BE2C (cell line): ENCODE measurements around the gene GPR152.

Source experiments
- DNase-seq: peaks from one replicate; pipeline ENCODE4 v3.0.0-alpha.2; 2020
- H3K27me3 ChIP-seq: fragments of 250-450 bp; sonication (Bioruptor Pico); 2 replicates; pipeline ENCODE4 v1.5.1; 2020; ENCODE audit warnings: mild to moderate bottlenecking
- H3K36me3 ChIP-seq: fragments of 250-450 bp; sonication (Bioruptor Pico); 2 replicates; pipeline ENCODE4 v1.5.1; 2020; ENCODE audit warnings: mild to moderate bottlenecking
- H3K4me1 ChIP-seq: fragments of 250-450 bp; sonication (Bioruptor Pico); 2 replicates; pipeline ENCODE4 v1.5.1; 2020
- H3K4me3 ChIP-seq: 2 replicates; pipeline ENCODE4 v1.5.1; 2011; ENCODE audit warnings: low read depth, low read length
- H3K9me3 ChIP-seq: fragments of 250-450 bp; sonication (Bioruptor Pico); 2 replicates; pipeline ENCODE4 v1.5.1; 2020
- TF ChIP-seq, protein P1 (sequence below): IDR thresholded peaks from 2 replicates; pipeline ENCODE4 v1.5.1; 2012; ENCODE audit warnings: mild to moderate bottlenecking, low read depth, low read length

The GPR152 gene

GRCh38 chr11:67458266-67458665, 5.7 kb upstream of the GPR152 start:
- TF ChIP-seq, protein P1, sequence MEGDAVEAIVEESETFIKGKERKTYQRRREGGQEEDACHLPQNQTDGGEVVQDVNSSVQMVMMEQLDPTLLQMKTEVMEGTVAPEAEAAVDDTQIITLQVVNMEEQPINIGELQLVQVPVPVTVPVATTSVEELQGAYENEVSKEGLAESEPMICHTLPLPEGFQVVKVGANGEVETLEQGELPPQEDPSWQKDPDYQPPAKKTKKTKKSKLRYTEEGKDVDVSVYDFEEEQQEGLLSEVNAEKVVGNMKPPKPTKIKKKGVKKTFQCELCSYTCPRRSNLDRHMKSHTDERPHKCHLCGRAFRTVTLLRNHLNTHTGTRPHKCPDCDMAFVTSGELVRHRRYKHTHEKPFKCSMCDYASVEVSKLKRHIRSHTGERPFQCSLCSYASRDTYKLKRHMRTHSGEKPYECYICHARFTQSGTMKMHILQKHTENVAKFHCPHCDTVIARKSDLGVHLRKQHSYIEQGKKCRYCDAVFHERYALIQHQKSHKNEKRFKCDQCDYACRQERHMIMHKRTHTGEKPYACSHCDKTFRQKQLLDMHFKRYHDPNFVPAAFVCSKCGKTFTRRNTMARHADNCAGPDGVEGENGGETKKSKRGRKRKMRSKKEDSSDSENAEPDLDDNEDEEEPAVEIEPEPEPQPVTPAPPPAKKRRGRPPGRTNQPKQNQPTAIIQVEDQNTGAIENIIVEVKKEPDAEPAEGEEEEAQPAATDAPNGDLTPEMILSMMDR, result no peak
- DNase-seq, result no peak
- Histone ChIP-seq H3K36me3 (no peaks in the 10 kb centered on the region), H3K27me3 (no peaks in the 10 kb centered on the region), H3K9me3 (no peaks in the 10 kb centered on the region), H3K4me1 (no peaks in the 10 kb centered on the region), H3K4me3 (no peak overlapping the region)

- no peaks in the 10 kb centered on the region for H3K9me3 ChIP-seq
- DNase-seq, result no peak
- H3K36me3 ChIP-seq, result no peaks in the 10 kb centered on the region
- TF ChIP-seq, protein P1, result no peak
- H3K4me1 ChIP-seq, result no peaks in the 10 kb centered on the region
- H3K27me3 ChIP-seq, result no peaks in the 10 kb centered on the region
- H3K4me3 ChIP-seq, result no peak overlapping the region
Measured at GRCh38 chr11:67457453-67457852, 4.9 kb upstream of the GPR152 start.

DNA sequence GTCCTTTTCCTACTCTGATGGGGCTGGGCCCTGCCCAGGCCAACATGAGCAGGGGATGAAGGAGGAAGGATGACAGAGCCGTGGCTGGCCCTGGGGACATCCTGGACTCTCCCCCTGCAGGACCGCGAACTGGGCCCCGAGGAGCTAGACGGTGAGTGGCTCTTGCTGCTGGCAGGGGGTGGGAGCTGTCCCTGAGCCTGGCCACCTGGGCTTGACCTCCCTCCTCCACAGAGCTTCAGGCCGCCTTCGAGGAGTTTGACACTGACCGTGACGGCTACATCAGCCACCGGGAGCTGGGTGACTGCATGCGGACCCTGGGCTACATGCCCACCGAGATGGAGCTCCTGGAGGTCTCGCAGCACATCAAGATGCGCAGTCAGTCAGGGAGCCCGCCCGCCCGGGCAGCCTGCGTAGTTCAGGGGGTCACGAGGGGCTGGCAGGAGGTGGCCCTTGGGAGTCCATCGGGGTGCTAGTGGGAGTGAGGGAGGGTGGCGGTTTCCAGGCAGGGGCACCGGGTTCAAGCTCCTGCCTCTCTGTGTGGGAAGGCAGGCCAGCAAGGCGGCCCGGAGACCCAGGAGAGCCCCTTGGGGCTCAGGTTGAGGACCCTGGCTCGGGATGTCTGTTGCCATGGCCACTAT, 3.7 kb upstream of the GPR152 start:
- H3K27me3 ChIP-seq, result no peaks in the 10 kb centered on the region
- no peaks in the 10 kb centered on the region for H3K36me3 ChIP-seq
- no peaks in the 10 kb centered on the region for H3K9me3 ChIP-seq
- H3K4me3 ChIP-seq, result no peak overlapping the region
- no peak for DNase-seq
- H3K4me1 ChIP-seq, result no peaks in the 10 kb centered on the region
- TF ChIP-seq, protein P1, result no peak

- TF ChIP-seq, protein P1, result no peak
- no peaks in the 10 kb centered on the region for H3K4me1 ChIP-seq
Measured at GRCh38 chr11:67455054-67455453, 2.5 kb upstream of the GPR152 start, which contains the start of gene CABP4. Gene CABP4 (plus strand): TSS chr11:67455354. CDS start chr11:67455424, 70 bp downstream.

GRCh38 chr11:67453816-67454732, 1.5 kb upstream of the GPR152 start:
- Histone ChIP-seq H3K9me3 (no peaks in the 10 kb centered on the region), H3K4me3 (no peak overlapping the region), H3K36me3 (no peaks in the 10 kb centered on the region), H3K4me1 (no peaks in the 10 kb centered on the region), H3K27me3 (no peaks in the 10 kb centered on the region)
- TF ChIP-seq, protein P1, result no peak
- DNase-seq, result no peak

More at GRCh38 chr11:67455054-67455453, 2.5 kb upstream of the GPR152 start, which contains the start of gene CABP4:
- Histone ChIP-seq H3K36me3 (no peaks in the 10 kb centered on the region), H3K4me3 (no peak within 1 kb of the TSS), H3K9me3 (no peaks in the 10 kb centered on the region), H3K27me3 (no peaks in the 10 kb centered on the region)
- no peak for DNase-seq

- DNase-seq, result no peak
- TF ChIP-seq, protein P1, result no peak
- Histone ChIP-seq H3K4me1 (no peaks in the 10 kb centered on the region), H3K27me3 (no peaks in the 10 kb centered on the region), H3K4me3 (no peak overlapping the region), H3K9me3 (no peaks in the 10 kb centered on the region), H3K36me3 (no peaks in the 10 kb centered on the region)
Measured at GRCh38 chr11:67451658-67451976, 912 bp downstream of the GPR152 start.
